ENCODE results near the gene SPATA18.
"Not testable (repeated sequence)": the region's sequence is repeated elsewhere in the genome, so short reads cannot be mapped to it uniquely, and the experiment has no call there.

Gene SPATA18

DNA sequence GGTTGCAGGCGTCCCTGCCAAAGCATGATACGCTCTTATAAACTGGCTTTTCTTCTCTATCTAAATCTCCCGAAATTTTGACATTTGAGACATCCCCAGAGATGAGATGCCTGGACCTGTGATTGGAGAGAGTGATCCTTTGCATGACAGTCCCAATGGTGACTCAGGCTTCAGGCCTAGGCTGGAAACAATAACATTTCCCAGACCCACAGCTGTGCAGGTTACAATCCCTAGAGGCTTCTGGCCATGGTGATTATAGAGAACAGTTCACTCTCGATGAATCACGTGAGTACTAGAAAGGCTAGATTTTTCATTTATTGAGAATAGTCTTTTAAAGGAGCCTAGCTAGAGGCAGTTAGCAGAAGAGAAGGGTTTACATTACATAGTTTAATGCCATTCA is 75.9 kb downstream of the SPATA18 start:
- H3K36me3 Mint-ChIP-seq (ENCODE audit: low read depth): no peaks in the 10 kb centered on the region
- no peak overlapping the region for H3K4me3 Mint-ChIP-seq
- H3K27ac Mint-ChIP-seq: peak overlapping the region; percentile 21 to 41 (median 35)
- H3K4me1 Mint-ChIP-seq: peaks cover 14% of the 10 kb centered on the region
- H3K27me3 Mint-ChIP-seq (ENCODE audit: low read depth): no peaks in the 10 kb centered on the region
- no peak for TF ChIP-seq CTCF (IDR thresholded peaks at IDR 0.05; ENCODE audit: unreplicated experiment in 3 of 3)
- H3K9me3 Mint-ChIP-seq: peaks cover 7% of the 10 kb centered on the region

DNA sequence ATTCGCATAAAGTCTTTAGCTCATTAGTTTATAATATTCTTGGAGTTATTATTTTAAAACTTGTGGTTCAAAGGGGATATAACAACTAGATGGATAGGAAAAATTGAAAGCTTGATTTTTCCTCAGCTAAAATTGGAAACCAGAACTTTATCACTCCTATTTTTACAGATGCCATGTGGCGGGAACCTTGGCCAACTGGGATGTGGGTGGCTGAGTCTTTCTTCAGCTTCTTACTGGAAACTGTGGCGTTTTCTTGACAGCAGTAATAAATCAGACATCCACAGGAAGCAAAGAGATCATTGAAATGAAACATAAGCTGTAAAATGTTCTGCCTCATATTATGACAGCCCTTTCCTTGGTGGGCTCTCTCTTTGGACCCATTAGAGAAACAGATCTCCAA is 84.1 kb downstream of the SPATA18 start:
- no peak overlapping the region for H3K4me3 Mint-ChIP-seq
- H3K27me3 Mint-ChIP-seq (ENCODE audit: low read depth): peaks cover 4% of the 10 kb centered on the region
- H3K9me3 Mint-ChIP-seq: peaks cover 7% of the 10 kb centered on the region
- H3K36me3 Mint-ChIP-seq (ENCODE audit: low read depth): no peaks in the 10 kb centered on the region
- no peak overlapping the region for H3K27ac Mint-ChIP-seq
- no peaks in the 10 kb centered on the region for H3K4me1 Mint-ChIP-seq
- TF ChIP-seq CTCF (IDR thresholded peaks at IDR 0.05; ENCODE audit: unreplicated experiment in 3 of 3): no peak

- peaks cover 11% of the 10 kb centered on the region for H3K9me3 Mint-ChIP-seq
- not testable (repeated sequence) for H3K4me3 Mint-ChIP-seq; H3K27ac Mint-ChIP-seq; H3K36me3 Mint-ChIP-seq (ENCODE audit: low read depth); H3K27me3 Mint-ChIP-seq (ENCODE audit: low read depth); H3K4me1 Mint-ChIP-seq
Observed at GRCh38 chr4:52137152-52137551, 86.0 kb downstream of the SPATA18 start.

DNA sequence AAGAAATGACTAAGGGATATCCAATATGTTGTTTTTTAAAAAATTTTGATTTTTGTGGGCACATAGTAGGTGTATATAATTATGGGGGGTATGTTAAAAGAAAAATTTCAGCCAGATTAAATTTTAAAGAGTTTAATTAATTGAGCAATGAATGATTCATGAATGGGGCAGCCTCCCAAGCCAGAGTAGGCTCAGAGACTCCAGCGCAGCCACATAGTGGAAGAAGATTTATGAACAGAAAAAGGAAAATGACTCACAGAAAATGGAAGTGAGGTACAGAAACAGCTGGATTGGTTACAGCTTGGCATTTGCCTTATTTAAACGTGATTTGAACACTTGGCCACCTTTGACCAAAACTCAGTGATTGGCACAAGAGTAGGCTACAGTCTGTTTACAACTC is 91.7 kb downstream of the SPATA18 start:
- H3K27ac Mint-ChIP-seq: no peak overlapping the region
- H3K4me3 Mint-ChIP-seq: no peak overlapping the region
- no peaks in the 10 kb centered on the region for H3K36me3 Mint-ChIP-seq (ENCODE audit: low read depth)
- H3K4me1 Mint-ChIP-seq: no peaks in the 10 kb centered on the region
- TF ChIP-seq CTCF (IDR thresholded peaks at IDR 0.05; ENCODE audit: unreplicated experiment in 3 of 3): no peak
- peaks cover 4% of the 10 kb centered on the region for H3K9me3 Mint-ChIP-seq
- no peaks in the 10 kb centered on the region for H3K27me3 Mint-ChIP-seq (ENCODE audit: low read depth)

DNA sequence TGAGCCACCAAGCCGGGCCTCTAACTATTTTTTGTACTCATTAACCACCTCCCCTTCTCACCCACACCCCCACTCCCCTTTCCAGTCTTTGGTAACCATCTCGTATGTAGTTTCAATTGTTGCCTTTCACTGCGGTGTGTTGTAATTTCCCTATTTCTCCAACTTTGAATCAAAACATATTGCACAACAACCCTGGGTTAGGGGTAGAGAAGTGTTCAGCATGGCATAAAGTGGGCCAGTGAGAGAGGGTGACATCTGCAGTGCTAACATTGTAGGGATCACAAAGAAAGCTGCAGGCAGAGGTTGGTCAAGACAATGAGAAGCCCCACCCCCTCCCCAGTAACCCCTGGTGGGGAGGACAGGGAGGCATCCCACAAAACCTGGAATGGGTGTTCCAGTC is 92.7 kb downstream of the SPATA18 start:
- no peak overlapping the region for H3K27ac Mint-ChIP-seq
- no peaks in the 10 kb centered on the region for H3K4me1 Mint-ChIP-seq
- no peak for TF ChIP-seq CTCF (IDR thresholded peaks at IDR 0.05; ENCODE audit: unreplicated experiment in 3 of 3)
- peaks cover 4% of the 10 kb centered on the region for H3K9me3 Mint-ChIP-seq
- H3K4me3 Mint-ChIP-seq: no peak overlapping the region
- H3K27me3 Mint-ChIP-seq (ENCODE audit: low read depth): no peaks in the 10 kb centered on the region
- no peaks in the 10 kb centered on the region for H3K36me3 Mint-ChIP-seq (ENCODE audit: low read depth)

GRCh38 chr4:52144372-52144771 is 93.3 kb downstream of the SPATA18 start:
- Mint-ChIP-seq H3K36me3 (ENCODE audit: low read depth) (no peaks in the 10 kb centered on the region), H3K4me3 (no peak overlapping the region), H3K4me1 (no peaks in the 10 kb centered on the region), H3K27ac (no peak overlapping the region), H3K9me3 (peaks cover 4% of the 10 kb centered on the region), H3K27me3 (ENCODE audit: low read depth) (no peaks in the 10 kb centered on the region)
- TF ChIP-seq CTCF (IDR thresholded peaks at IDR 0.05; ENCODE audit: unreplicated experiment in 3 of 3): no peak
